DMS79 (cell line): Measurements from ENCODE around the gene ADCY5.

ENCODE experiments used
- DNase-seq: peaks from one replicate; lab custom pipeline; 2025; lab: John Stamatoyannopoulos, UW

ADCY5 gene

DNA sequence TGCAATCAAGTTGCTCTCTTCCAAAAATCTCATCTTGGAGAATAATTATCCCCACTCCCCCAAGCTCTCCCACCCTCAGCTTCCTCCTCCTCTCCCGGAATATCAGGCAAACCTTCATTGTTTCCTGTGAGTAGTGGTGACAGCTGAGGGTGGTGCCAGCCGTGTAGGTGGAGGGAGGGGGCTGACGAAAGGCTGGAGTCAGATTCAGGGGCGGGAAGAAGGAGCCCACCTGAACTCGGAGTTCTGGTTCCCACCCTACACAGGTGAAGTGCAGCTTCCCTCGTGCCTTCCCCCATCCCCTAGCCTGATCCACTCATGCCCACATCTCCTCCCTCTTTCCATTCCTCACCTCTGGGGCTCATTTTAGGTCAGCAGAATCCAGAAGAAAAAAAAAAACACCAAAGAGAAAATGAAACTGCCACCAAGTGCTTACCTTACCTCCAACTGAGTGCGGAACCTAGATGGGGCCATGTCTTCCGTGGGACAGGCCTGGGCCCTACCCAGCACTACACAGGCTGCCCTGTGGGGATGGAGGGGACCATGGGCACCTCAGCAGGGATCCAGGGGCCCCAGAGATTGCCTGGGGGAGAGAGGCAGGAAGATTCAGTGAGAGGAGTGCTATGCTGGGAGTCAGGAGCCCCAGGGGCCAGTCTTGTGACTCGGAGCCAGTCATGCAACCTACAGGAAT lies 81.3 kb downstream of the ADCY5 start:
- no peak for DNase-seq

DNA sequence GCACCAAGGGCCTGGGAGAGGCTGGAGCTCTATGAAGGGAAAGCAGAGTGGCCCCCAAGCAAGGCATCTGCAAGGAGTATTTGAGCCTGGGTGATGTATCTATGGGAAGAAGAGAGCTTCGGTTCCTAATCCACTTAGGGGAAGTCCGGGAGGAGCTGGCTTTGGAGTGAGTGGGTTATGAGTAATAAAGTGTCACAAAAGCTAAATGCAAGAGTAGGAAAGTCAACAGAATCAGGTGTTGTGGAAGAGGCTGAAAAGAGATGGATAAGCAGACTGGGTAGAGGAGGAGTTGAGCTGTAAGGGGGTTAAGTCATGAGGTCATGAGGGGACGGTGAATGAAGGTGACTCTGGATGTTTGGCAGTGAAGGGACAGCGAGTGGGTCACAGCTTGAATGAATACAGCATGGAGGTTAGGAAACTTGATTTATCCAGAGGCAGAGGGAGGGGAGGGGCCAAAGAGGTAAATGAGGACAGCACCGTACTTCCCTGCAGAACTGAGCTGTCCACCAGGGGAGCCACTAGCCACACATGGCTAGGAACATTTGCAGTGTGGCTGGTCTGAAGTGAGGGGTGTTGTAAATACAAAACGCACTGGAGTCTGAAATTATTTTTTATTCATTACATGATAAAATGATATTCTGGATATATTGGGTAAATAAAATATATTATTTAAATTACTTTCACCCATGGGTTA lies 83.3 kb downstream of the ADCY5 start:
- no peak for DNase-seq

- DNase-seq, result no peak
Observed at GRCh38 chr3:123361071-123361470, 87.8 kb downstream of the ADCY5 start.

DNA sequence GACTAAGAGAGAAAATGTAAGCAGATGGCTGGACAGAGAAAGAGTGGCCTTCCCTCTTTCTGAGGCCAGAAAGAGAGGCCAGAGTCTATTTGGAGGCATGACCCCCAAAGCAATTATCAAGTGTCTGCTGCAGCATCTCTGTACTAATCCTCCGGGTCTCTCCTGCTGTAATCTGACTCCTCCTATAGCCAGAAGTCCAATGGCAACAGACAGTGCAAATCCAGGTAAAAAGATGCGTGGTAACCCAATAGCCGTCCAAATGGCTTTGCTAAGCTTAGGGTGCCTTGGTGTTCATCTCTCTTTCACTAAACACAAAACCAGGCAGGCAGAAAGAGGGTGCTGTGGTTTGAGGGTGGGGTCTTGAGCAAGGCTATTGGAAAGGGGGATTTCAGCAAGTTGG lies 91.6 kb downstream of the ADCY5 start:
- DNase-seq, result no peak

GRCh38 chr3:123353850-123354233 lies 95.0 kb downstream of the ADCY5 start:
- DNase-seq, result no peak

DNA sequence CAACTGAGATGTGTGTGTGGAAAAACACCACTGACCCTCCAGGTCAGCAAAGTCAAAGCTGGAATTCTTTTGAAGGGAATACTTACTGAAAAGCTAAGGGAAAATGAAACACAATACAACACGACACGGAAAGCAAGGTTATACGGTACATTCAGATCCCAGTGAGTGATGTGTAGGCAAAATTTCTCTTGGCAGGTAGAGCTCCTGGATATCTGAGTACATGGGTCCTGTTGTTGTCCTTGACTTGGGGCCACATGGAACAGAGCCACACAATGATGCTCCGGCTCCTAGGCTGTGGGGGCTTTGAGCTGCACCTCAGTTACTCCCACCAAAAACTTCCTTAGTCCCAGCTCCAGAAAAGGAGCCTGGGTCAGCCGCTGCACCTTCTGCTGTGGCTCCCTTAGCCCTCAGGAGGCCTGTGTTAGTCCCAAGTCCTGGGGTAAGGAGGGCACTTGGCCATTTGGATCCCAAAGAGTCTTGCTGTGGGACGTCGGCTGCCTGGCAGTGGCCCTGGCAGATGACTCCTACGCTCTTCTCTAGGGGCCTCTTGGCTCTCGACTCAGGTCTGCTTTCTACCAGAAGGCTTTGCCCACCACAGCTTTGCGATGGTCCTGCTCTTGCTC lies 95.6 kb downstream of the ADCY5 start:
- DNase-seq, result no peak

- no peak for DNase-seq
Observed at GRCh38 chr3:123352134-123352554, 96.7 kb downstream of the ADCY5 start.

DNA sequence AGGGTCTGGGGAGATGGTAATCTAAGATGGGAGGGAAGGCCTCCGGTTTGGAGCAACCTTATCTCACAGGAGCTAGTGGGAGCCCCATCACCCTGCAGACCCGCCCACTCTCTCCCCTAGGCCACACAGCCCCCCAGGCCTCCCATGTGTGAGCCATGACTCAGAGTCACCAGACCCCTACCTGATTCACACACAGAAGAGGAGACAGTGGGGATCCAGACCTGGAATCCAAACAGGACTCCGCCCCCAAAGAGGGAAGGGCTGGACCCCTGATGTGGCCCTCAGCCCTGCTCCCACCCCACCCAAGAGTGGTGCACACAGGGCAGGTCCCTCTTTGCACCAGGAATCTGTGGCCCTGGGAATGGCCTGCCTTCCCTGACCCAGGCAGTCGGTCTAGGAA lies 97.4 kb downstream of the ADCY5 start:
- no peak for DNase-seq

DNA sequence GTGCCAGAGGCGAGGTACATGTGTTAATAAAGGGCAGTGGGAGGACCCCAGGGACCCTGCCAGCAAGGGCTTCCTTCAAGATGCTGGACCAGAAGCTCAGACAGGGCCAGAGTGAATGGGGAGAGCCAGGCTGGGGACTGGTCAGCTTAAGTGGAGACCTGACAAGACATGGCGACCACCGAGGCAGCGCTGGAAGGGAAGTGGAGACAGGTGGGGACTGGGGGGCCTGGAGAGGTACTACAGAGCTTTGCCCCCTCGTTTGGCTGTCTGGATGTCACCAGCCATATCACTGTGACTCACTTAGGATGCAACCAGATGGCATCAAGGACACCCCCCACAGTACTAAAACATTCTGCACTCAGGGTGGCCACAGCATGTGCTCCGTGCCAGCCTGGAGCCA lies 97.9 kb downstream of the ADCY5 start:
- DNase-seq, result no peak

- DNase-seq, result no peak
Observed at GRCh38 chr3:123349566-123350435, 99.1 kb downstream of the ADCY5 start.

GRCh38 chr3:123349201-123349535 lies 99.7 kb downstream of the ADCY5 start:
- DNase-seq, result no peak

DNA sequence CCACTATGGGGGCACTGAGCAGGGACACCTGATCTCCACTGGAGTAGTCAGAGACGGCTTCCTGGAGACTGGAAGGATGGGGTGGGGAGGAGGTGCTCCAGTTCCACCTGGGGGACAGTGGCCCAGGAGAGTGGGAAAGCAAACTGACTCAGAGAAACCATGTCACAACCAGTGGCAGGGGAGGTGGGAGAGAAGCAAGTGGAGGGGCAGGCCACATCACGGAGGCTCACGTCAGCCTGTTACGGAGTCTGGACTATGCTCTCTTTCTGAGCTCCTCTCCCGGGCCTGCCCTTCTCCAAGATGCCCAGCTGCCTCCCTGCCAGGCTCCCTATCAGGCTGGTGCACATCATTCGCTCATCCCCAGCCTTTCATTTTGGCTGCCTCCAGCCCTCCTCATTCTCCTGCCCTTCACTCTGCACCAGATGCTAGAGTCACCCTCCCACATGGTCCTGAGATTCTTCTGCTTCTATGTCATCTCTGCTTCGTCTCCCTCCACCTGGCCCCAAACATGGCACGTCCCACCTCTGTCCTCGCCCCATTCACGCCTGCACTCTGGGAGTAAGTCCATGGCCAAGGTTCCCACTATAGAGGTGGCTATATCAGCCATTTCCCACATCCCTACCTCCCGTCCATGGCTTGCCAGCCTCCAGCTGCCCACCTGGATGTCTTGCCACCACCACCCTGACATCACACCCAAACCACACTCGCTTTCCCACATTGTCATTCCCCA lies 100.3 kb downstream of the ADCY5 start:
- no peak for DNase-seq

DNA sequence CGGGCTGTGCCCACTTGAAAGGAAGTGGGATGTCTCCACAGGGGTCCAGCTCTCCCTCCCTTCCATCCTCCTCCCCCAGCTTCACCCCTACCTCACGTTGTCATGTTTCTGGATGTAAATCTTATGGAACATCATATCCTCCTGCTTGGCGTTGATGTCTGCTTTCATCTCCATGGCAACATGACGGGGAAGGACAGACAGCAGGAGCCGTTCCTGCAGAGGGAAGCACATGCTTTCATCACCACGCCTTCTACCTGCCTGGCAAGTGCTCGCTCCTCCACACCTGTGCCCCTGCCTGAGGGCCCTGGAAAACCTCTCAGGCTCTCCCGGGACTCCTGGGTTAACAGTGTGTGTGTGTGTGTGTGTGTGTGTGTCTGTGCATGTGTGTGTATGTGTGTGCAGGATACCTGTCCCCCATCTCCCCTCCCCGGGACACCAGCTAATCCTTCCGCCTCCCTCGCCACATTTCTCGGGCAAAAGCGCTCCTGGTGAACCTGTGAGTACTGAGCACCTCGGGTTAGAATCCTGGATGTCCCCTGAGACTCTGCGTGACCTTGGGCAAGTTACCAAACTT lies 101.1 kb downstream of the ADCY5 start:
- peak; percentile 63 for DNase-seq

DNA sequence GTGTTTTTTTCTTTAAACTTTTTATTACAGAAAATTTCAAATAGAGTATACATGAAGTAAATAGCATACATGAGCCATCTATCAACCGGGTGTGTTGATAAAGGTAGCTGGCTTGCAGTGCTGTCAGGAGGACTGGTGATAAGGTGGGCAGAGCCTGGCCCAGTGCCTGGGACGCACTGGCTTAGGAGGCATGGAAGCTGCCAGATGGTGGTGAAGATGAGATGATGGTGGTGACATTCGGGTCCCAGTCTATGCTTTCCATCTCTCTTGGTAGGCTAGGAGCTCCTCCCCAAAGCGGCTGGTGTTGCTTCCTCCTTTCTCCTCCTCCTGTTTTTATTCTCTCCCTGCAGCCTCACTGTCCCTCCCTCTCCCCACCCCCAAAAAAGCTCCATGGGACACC lies 101.7 kb downstream of the ADCY5 start:
- DNase-seq, result no peak

- no peak for DNase-seq
Observed at GRCh38 chr3:123346021-123346420, 102.9 kb downstream of the ADCY5 start.

DNA sequence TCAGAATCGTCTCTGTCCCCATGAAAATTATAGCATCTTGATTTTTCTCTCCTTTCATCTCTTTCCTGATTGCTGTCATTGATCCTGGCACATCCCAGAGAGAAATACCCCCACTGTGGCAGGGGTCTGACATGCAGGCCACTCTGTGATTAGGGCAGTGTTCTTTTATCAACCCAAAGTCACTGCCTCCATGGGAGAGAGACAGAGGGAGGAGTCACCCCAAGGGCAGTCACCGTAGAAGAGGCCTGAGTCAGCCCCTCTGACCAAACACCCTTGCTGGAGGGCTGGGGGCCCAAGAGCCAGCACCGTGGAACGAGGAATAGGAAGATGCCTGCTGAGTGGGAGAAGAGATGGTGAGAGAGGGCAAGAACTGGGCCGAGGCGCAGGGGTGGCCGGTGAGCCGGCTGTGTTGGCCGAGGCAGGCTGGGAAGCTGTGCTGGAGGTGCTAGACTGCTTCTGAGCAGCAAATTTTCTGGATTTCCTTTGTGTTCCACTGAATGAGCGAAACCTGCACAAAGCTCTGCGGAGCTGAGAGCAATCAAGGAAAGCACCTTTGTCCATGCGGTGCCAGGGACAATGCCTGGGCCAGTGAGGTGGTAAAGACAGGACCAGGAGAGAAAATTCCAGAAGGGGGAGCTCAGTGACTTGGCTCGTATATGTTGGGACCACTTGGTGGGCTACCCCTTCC lies 103.8 kb downstream of the ADCY5 start:
- no peak for DNase-seq

DNA sequence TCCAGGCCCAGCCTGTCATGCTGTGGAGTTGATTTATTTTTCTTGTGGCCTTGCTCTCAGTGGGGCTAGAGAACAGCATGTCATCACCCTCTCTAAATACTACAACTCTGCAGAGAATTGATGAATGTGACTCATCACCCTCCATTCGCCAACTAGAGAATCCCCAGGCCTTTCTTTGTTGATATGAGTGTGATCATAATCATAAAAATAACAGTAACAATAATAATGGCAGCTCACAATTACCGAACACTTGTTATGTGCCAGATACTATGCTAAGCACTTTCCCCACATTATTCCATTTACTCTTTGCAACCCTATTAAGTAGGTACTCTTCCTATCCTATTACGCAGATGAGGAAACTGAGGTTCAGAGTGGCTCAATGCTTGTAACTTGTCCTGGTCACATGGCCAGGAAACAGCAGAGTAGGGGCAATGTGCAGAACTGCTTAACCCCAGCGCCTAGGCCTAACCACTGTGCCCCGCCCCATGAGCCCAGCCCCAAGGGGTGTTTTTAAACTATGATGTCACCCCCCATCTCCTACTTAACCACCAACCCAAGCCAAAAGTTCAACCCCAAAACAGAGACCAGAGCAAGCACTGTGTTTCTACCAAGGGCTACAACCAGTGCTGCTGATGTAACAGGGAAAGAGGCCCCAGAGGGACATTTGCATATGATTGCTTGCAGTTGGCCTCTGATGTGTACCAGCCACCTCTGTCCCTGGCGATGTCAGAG lies 104.5 kb downstream of the ADCY5 start:
- DNase-seq, result no peak

GRCh38 chr3:123343296-123344174 lies 105.4 kb downstream of the ADCY5 start:
- no peak for DNase-seq

DNA sequence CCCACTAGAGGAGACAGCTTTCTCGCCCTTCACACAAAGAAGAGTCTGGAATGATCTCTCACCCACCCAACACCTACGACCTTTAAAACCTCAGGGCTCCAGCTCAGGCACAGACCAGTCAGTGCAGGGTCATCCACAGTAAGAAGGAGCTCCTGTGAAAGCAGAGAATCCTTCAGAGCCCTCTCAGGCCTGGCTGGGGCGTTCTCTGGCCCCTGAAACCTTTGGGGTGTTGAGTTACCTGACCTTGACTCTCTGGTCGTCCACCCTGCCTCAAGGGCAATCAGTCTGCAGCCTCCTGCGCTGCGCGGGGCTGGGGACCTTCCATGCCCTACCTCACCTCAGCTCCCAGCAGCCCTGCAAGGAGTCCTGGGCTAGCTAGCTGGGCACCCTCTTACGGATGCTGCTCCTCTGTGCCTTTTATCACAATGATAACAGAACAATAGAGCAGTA lies 106.2 kb downstream of the ADCY5 start:
- DNase-seq, result no peak
